Astrocyte (in vitro differentiated cells and primary cell): ENCODE measurements around the gene GNAS-AS1. TPM values are rescaled to one million over a fixed set of nuclear protein-coding genes. Genes with fewer than 3 reads are reported as not detected.

Source experiments
- DNase-seq: peaks from one replicate; pipeline ENCODE4 v3.0.0-alpha.2; 2010; ENCODE audit warnings: low read depth
- FAIRE-seq: peaks from 2 replicates; lab custom pipeline; 2011; peaks lifted over from hg19 to GRCh38; lab: Jason Lieb, UNC
- H2AFZ ChIP-seq: 2 replicates; pipeline ENCODE4 v1.6.0; 2012; ENCODE audit warnings: low read depth, low read length, inconsistent platforms
- H3K27ac ChIP-seq: 2 replicates; pipeline ENCODE4 v1.5.1; 2011; ENCODE audit warnings: low read depth, low read length, inconsistent platforms
- H3K27me3 ChIP-seq: 2 replicates; pipeline ENCODE4 v1.6.0; 2011; ENCODE audit warnings: low read length, inconsistent platforms; ENCODE audit not compliant: insufficient read depth
- H3K36me3 ChIP-seq: 2 replicates; pipeline ENCODE4 v1.5.1; 2011; ENCODE audit warnings: low read length, inconsistent platforms; ENCODE audit not compliant: insufficient read depth
- H3K4me1 ChIP-seq: 2 replicates; pipeline ENCODE4 v1.5.1; 2011; ENCODE audit warnings: low read length, inconsistent platforms; ENCODE audit not compliant: insufficient read depth
- H3K4me2 ChIP-seq: 2 replicates; pipeline ENCODE4 v1.6.0; 2012; ENCODE audit warnings: low read length, inconsistent platforms
- H3K4me3 ChIP-seq: 2 replicates; pipeline ENCODE4 v1.5.1; 2011; ENCODE audit warnings: low read depth, mild to moderate bottlenecking, low read length, inconsistent platforms; ENCODE audit not compliant: insufficient read depth
- H3K79me2 ChIP-seq: 2 replicates; pipeline ENCODE4 v1.6.0; 2012; ENCODE audit warnings: mild to moderate bottlenecking, low read length, inconsistent platforms; ENCODE audit not compliant: insufficient read depth
- H3K9ac ChIP-seq: 2 replicates; pipeline ENCODE4 v1.6.0; 2012; ENCODE audit warnings: mild to moderate bottlenecking, low read length, inconsistent platforms
- H3K9me3 ChIP-seq: 2 replicates; pipeline ENCODE4 v1.5.1; 2012; ENCODE audit warnings: low read depth, mild to moderate bottlenecking, low read length, inconsistent platforms; ENCODE audit not compliant: insufficient read depth
- H4K20me1 ChIP-seq: 2 replicates; pipeline ENCODE4 v1.6.0; 2012; ENCODE audit warnings: low read length, inconsistent platforms; ENCODE audit not compliant: insufficient read depth
- H3K27ac Mint-ChIP-seq: one replicate; pipeline ENCODE4 v1.8.0; 2021; ENCODE audit warnings: mild to moderate bottlenecking, mixed read lengths; ENCODE audit not compliant: unreplicated experiment
- H3K27me3 Mint-ChIP-seq: one replicate; pipeline ENCODE4 v1.8.0; 2021; ENCODE audit warnings: low read depth, mixed read lengths; ENCODE audit not compliant: unreplicated experiment
- H3K36me3 Mint-ChIP-seq: one replicate; pipeline ENCODE4 v1.8.0; 2021; ENCODE audit warnings: low read depth, mixed read lengths; ENCODE audit not compliant: unreplicated experiment
- H3K4me1 Mint-ChIP-seq: one replicate; pipeline ENCODE4 v1.8.0; 2021; ENCODE audit warnings: low read depth, mixed read lengths; ENCODE audit not compliant: unreplicated experiment
- H3K4me3 Mint-ChIP-seq: one replicate; pipeline ENCODE4 v1.8.0; 2021; ENCODE audit warnings: mild to moderate bottlenecking, moderate library complexity, mixed read lengths; ENCODE audit not compliant: unreplicated experiment
- H3K9me3 Mint-ChIP-seq: one replicate; pipeline ENCODE4 v1.8.0; 2021; ENCODE audit warnings: mild to moderate bottlenecking, mixed read lengths; ENCODE audit not compliant: unreplicated experiment
- CTCF ChIP-seq: IDR thresholded peaks from 2 replicates; pipeline ENCODE4 v1.5.1; 2011; ENCODE audit warnings: low read depth, mild to moderate bottlenecking, inconsistent platforms, low read length, moderate library complexity; ENCODE audit not compliant: insufficient read depth
- EZH2 ChIP-seq: IDR thresholded peaks from 2 replicates; pipeline ENCODE4 v1.6.1; 2012; ENCODE audit warnings: mild to moderate bottlenecking, low read length, inconsistent platforms; ENCODE audit not compliant: insufficient read depth
- total RNA-seq: library from RNA; stranded (reverse); gene quantifications from 2 replicates; pipeline ENCODE4 v1.2.1, GENCODE V29; 2021

Gene GNAS-AS1
- total RNA-seq, 1 donor from 2014 or later = 3.8 TPM

- Histone ChIP-seq H3K4me1 (no peaks in the 10 kb centered on the region), H3K4me3 (no peak overlapping the region), H2AFZ (no peak overlapping the region), H3K9me3 (no peaks in the 10 kb centered on the region), H3K36me3 (no peaks in the 10 kb centered on the region), H4K20me1 (no peaks in the 10 kb centered on the region), H3K9ac (no peak overlapping the region), H3K27ac (no peak overlapping the region), H3K4me2 (no peak overlapping the region), H3K79me2 (no peaks in the 10 kb centered on the region), H3K27me3 (peaks cover 25% of the 10 kb centered on the region)
- no peaks in the 10 kb centered on the region for H3K4me1 Mint-ChIP-seq
- DNase-seq (no peak), FAIRE-seq (no peak)
- H3K36me3 Mint-ChIP-seq = peaks cover 2% of the 10 kb centered on the region
- peaks cover 81% of the 10 kb centered on the region for H3K27me3 Mint-ChIP-seq
- H3K27ac Mint-ChIP-seq = no peak overlapping the region
- no peak for TF ChIP-seq EZH2
- TF ChIP-seq CTCF = no peak
- no peaks in the 10 kb centered on the region for H3K9me3 Mint-ChIP-seq
- no peak overlapping the region for H3K4me3 Mint-ChIP-seq
These were observed 58.3 kb downstream of the GNAS-AS1 start for GRCh38 chr20:58792426-58792825.

- no peaks in the 10 kb centered on the region for H3K79me2 ChIP-seq
- TF ChIP-seq EZH2 = no peak
- no peak for TF ChIP-seq CTCF
- H3K9me3 ChIP-seq = no peaks in the 10 kb centered on the region
- H2AFZ ChIP-seq = no peak overlapping the region
- H3K36me3 Mint-ChIP-seq = peaks cover 2% of the 10 kb centered on the region
- no peak overlapping the region for H3K27ac ChIP-seq
- H4K20me1 ChIP-seq = no peaks in the 10 kb centered on the region
- H3K36me3 ChIP-seq = no peaks in the 10 kb centered on the region
- no peaks in the 10 kb centered on the region for H3K4me1 Mint-ChIP-seq
- peaks cover 23% of the 10 kb centered on the region for H3K27me3 ChIP-seq
- no peaks in the 10 kb centered on the region for H3K4me1 ChIP-seq
- no peak overlapping the region for H3K4me2 ChIP-seq
- FAIRE-seq = no peak
- no peak overlapping the region for H3K4me3 ChIP-seq
- H3K27ac Mint-ChIP-seq = no peak overlapping the region
- H3K9me3 Mint-ChIP-seq = no peaks in the 10 kb centered on the region
- DNase-seq = no peak
- no peak overlapping the region for H3K9ac ChIP-seq
- peaks cover 80% of the 10 kb centered on the region for H3K27me3 Mint-ChIP-seq
- H3K4me3 Mint-ChIP-seq = no peak overlapping the region
These were observed 59.4 kb downstream of the GNAS-AS1 start for GRCh38 chr20:58791286-58791685.

GRCh38 chr20:58790454-58790853, 60.2 kb downstream of the GNAS-AS1 start:
- no peak for FAIRE-seq
- Mint-ChIP-seq H3K36me3 (peaks cover 2% of the 10 kb centered on the region), H3K27me3 (peaks cover 72% of the 10 kb centered on the region)

More at GRCh38 chr20:58790454-58790853, 60.2 kb downstream of the GNAS-AS1 start:
- no peak for TF ChIP-seq EZH2
- TF ChIP-seq CTCF = no peak
- no peaks in the 10 kb centered on the region for H3K4me1 ChIP-seq
- Mint-ChIP-seq H3K4me3 (no peak overlapping the region), H3K27ac (no peak overlapping the region), H3K4me1 (no peaks in the 10 kb centered on the region), H3K9me3 (no peaks in the 10 kb centered on the region)
- no peak for DNase-seq
- no peaks in the 10 kb centered on the region for H4K20me1 ChIP-seq
- no peak overlapping the region for H3K9ac ChIP-seq
- no peak overlapping the region for H2AFZ ChIP-seq
- peaks cover 23% of the 10 kb centered on the region for H3K27me3 ChIP-seq
- no peak overlapping the region for H3K27ac ChIP-seq
- no peaks in the 10 kb centered on the region for H3K9me3 ChIP-seq
- H3K4me2 ChIP-seq = no peak overlapping the region
- no peaks in the 10 kb centered on the region for H3K79me2 ChIP-seq
- H3K4me3 ChIP-seq = no peak overlapping the region
- no peaks in the 10 kb centered on the region for H3K36me3 ChIP-seq
